Activated CD4-positive, CD25-positive, alpha-beta regulatory T cell (primary cell): Measurements from ENCODE around the gene FAIM2.

Source experiments
- DNase-seq, 4 experiments: peaks; one replicate each; lab custom pipeline; 2025; lab: John Stamatoyannopoulos, UW

Gene FAIM2

GRCh38 chr12:49939707-49940106 lies 36.0 kb upstream of the FAIM2 start:
- DNase-seq = no peak

- DNase-seq = no peak
These were observed 35.6 kb upstream of the FAIM2 start for GRCh38 chr12:49939307-49939706.

- DNase-seq = no peak
These were observed 34.1 kb upstream of the FAIM2 start for GRCh38 chr12:49937639-49938300.

- DNase-seq = no peak
These were observed 33.2 kb upstream of the FAIM2 start for GRCh38 chr12:49936925-49937324.

- DNase-seq = no peak
These were observed 30.8 kb upstream of the FAIM2 start for GRCh38 chr12:49934505-49934904.

GRCh38 chr12:49933796-49934195 lies 30.1 kb upstream of the FAIM2 start:
- no peak for DNase-seq

- no peak for DNase-seq
These were observed 28.9 kb upstream of the FAIM2 start for GRCh38 chr12:49932533-49933130.

- no peak for DNase-seq
These were observed 28.3 kb upstream of the FAIM2 start for GRCh38 chr12:49932023-49932422.

- no peak for DNase-seq
These were observed 27.0 kb upstream of the FAIM2 start for GRCh38 chr12:49930515-49931288.

GRCh38 chr12:49929581-49929980 lies 25.9 kb upstream of the FAIM2 start:
- no peak for DNase-seq

- no peak for DNase-seq
These were observed 24.8 kb upstream of the FAIM2 start for GRCh38 chr12:49928471-49928870.

GRCh38 chr12:49925433-49926204 lies 21.9 kb upstream of the FAIM2 start:
- no peak for DNase-seq

GRCh38 chr12:49924628-49925246 lies 21.0 kb upstream of the FAIM2 start:
- DNase-seq = no peak

- no peak for DNase-seq
These were observed 20.3 kb upstream of the FAIM2 start for GRCh38 chr12:49923880-49924556.

- no peak for DNase-seq
These were observed 19.4 kb upstream of the FAIM2 start for GRCh38 chr12:49923035-49923644.

GRCh38 chr12:49922349-49923034 lies 18.8 kb upstream of the FAIM2 start:
- no peak for DNase-seq

GRCh38 chr12:49921936-49922335 lies 18.2 kb upstream of the FAIM2 start:
- DNase-seq = no peak

- no peak for DNase-seq
These were observed 17.6 kb upstream of the FAIM2 start for GRCh38 chr12:49921299-49921698.

- no peak for DNase-seq
These were observed 17.2 kb upstream of the FAIM2 start for GRCh38 chr12:49920915-49921286.

- no peak for DNase-seq
These were observed 16.7 kb upstream of the FAIM2 start for GRCh38 chr12:49920241-49920914.
